ENCODE data around the gene TFF2.
A peak's percentile ranks its signal among the peaks of the same experiment; 100 is the strongest.

Gene TFF2

GRCh38 chr21:42381347-42381984, 30.7 kb upstream of the TFF2 start:
- TF ChIP-seq RAD21 (IDR thresholded peaks at IDR 0.05; ENCODE audit: low read depth) (peak; percentile 89), YY1 (IDR thresholded peaks at IDR 0.05; ENCODE audit: low read depth) (no peak)

- TF ChIP-seq RAD21 (IDR thresholded peaks at IDR 0.05; ENCODE audit: low read depth) = no peak
- TF ChIP-seq TAF1 (IDR thresholded peaks at IDR 0.05; ENCODE audit: low read depth) = no peak
- no peak for TF ChIP-seq EGR1 (IDR thresholded peaks at IDR 0.05)
- TF ChIP-seq ZBTB7A (IDR thresholded peaks at IDR 0.05; ENCODE audit: low read depth) = no peak
- no peak for TF ChIP-seq TEAD4 (IDR thresholded peaks at IDR 0.05)
- TF ChIP-seq TCF12 (IDR thresholded peaks at IDR 0.05; ENCODE audit: low read depth) = no peak
- TF ChIP-seq USF1 (IDR thresholded peaks at IDR 0.05) = no peak
- no peak for TF ChIP-seq FOXM1 (IDR thresholded peaks at IDR 0.05; ENCODE audit: borderline replicate concordance, low read depth)
- no peak for TF ChIP-seq NFIC (IDR thresholded peaks at IDR 0.05)
- no peak for TF ChIP-seq CREB1 (IDR thresholded peaks at IDR 0.05; ENCODE audit: low read depth)
- TF ChIP-seq CEBPB (IDR thresholded peaks at IDR 0.05) = no peak
- TF ChIP-seq EP300 (IDR thresholded peaks at IDR 0.05; ENCODE audit: borderline replicate concordance) = no peak
- TF ChIP-seq REST (IDR thresholded peaks at IDR 0.05; ENCODE audit: low read depth) = no peak
- no peak for TF ChIP-seq MAX (IDR thresholded peaks at IDR 0.05)
- no peak for TF ChIP-seq YY1 (IDR thresholded peaks at IDR 0.05; ENCODE audit: low read depth)
Measured at GRCh38 chr21:42379426-42380215, 28.8 kb upstream of the TFF2 start.

- TF ChIP-seq EGR1 (IDR thresholded peaks at IDR 0.05) (no peak), TEAD4 (IDR thresholded peaks at IDR 0.05) (no peak), CREB1 (IDR thresholded peaks at IDR 0.05; ENCODE audit: low read depth) (no peak), USF1 (IDR thresholded peaks at IDR 0.05) (no peak), CEBPB (IDR thresholded peaks at IDR 0.05) (no peak)
Measured at GRCh38 chr21:42378418-42378817, 27.6 kb upstream of the TFF2 start.

- TF ChIP-seq TEAD4 (IDR thresholded peaks at IDR 0.05) = no peak
- no peak for TF ChIP-seq TAF1 (IDR thresholded peaks at IDR 0.05; ENCODE audit: low read depth)
- TF ChIP-seq EGR1 (IDR thresholded peaks at IDR 0.05) = no peak
- no peak for TF ChIP-seq USF1 (IDR thresholded peaks at IDR 0.05)
- TF ChIP-seq CEBPB (IDR thresholded peaks at IDR 0.05) = no peak
- no peak for TF ChIP-seq RAD21 (IDR thresholded peaks at IDR 0.05; ENCODE audit: low read depth)
- TF ChIP-seq REST (IDR thresholded peaks at IDR 0.05; ENCODE audit: low read depth) = no peak
- TF ChIP-seq ZBTB7A (IDR thresholded peaks at IDR 0.05; ENCODE audit: low read depth) = no peak
- TF ChIP-seq MAX (IDR thresholded peaks at IDR 0.05) = no peak
Measured at GRCh38 chr21:42377951-42378340, 27.2 kb upstream of the TFF2 start.

GRCh38 chr21:42377211-42377950, 26.6 kb upstream of the TFF2 start:
- TF ChIP-seq TAF1 (IDR thresholded peaks at IDR 0.05; ENCODE audit: low read depth) (no peak), CREB1 (IDR thresholded peaks at IDR 0.05; ENCODE audit: low read depth) (no peak), EP300 (IDR thresholded peaks at IDR 0.05; ENCODE audit: borderline replicate concordance) (no peak), ZBTB7A (IDR thresholded peaks at IDR 0.05; ENCODE audit: low read depth) (no peak), USF1 (IDR thresholded peaks at IDR 0.05) (no peak), NFIC (IDR thresholded peaks at IDR 0.05) (no peak), REST (IDR thresholded peaks at IDR 0.05; ENCODE audit: low read depth) (no peak)

All from Ishikawa (cell line).